Right lobe of liver (tissue), 4 donors: ENCODE results near the gene PAK5.

ENCODE experiments used
- POLR2A ChIP-seq: fragments of 450-650 bp; IDR thresholded peaks from one replicate; pipeline ENCODE4 v1.6.1; 2017; ENCODE audit warnings: antibody characterized with exemption, mild to moderate bottlenecking
- TF ChIP-seq, protein P1 (sequence below), 4 donors: fragments of 200-600 bp in 3 of 4; fragments of 450-650 bp in 1 of 4; IDR thresholded peaks; one replicate each; pipeline versions ENCODE4 v1.5.1 to v1.8.0; 2016 to 2022; ENCODE audit warnings: antibody characterized with exemption in 4 of 4, mild to moderate bottlenecking in 2 of 4
- donor health status: DM: no; HTN: no; CAD: no.
- donor health status: DM: no; HTN: no; CAD: no.
- donor health status: DM: no; HTN: yes; CAD: no.

DNA sequence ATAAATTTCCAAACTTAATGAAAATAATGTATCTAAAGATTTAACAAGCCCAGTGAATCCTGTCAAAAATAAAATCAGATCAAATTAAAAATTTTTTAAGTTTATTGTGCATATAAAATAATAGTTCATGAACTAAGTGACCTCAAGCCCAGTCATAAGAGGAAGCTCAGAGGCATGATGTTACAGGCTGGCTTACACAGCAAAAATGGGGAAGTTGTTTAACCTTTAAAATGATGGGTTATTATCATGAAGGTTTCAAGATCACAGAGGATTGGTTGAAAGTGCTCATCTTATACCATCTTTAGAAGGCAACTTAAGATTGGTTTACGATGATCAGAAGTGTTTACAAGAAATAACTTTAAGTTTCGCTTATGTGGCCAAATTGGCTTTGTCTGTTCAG lies 102.5 kb downstream of the PAK5 start:
- TF ChIP-seq, protein P1, sequence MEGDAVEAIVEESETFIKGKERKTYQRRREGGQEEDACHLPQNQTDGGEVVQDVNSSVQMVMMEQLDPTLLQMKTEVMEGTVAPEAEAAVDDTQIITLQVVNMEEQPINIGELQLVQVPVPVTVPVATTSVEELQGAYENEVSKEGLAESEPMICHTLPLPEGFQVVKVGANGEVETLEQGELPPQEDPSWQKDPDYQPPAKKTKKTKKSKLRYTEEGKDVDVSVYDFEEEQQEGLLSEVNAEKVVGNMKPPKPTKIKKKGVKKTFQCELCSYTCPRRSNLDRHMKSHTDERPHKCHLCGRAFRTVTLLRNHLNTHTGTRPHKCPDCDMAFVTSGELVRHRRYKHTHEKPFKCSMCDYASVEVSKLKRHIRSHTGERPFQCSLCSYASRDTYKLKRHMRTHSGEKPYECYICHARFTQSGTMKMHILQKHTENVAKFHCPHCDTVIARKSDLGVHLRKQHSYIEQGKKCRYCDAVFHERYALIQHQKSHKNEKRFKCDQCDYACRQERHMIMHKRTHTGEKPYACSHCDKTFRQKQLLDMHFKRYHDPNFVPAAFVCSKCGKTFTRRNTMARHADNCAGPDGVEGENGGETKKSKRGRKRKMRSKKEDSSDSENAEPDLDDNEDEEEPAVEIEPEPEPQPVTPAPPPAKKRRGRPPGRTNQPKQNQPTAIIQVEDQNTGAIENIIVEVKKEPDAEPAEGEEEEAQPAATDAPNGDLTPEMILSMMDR (IDR thresholded peaks at IDR 0.05), result no peak
- TF ChIP-seq POLR2A, result no peak
